Globus pallidus (tissue), 1 donor: ENCODE measurements around the gene TTC23.

Experiments used
- DNase-seq: peaks from one replicate; pipeline ENCODE4 v3.0.0-alpha.2; 2015; ENCODE audit warnings: low spot score

Gene TTC23

DNA sequence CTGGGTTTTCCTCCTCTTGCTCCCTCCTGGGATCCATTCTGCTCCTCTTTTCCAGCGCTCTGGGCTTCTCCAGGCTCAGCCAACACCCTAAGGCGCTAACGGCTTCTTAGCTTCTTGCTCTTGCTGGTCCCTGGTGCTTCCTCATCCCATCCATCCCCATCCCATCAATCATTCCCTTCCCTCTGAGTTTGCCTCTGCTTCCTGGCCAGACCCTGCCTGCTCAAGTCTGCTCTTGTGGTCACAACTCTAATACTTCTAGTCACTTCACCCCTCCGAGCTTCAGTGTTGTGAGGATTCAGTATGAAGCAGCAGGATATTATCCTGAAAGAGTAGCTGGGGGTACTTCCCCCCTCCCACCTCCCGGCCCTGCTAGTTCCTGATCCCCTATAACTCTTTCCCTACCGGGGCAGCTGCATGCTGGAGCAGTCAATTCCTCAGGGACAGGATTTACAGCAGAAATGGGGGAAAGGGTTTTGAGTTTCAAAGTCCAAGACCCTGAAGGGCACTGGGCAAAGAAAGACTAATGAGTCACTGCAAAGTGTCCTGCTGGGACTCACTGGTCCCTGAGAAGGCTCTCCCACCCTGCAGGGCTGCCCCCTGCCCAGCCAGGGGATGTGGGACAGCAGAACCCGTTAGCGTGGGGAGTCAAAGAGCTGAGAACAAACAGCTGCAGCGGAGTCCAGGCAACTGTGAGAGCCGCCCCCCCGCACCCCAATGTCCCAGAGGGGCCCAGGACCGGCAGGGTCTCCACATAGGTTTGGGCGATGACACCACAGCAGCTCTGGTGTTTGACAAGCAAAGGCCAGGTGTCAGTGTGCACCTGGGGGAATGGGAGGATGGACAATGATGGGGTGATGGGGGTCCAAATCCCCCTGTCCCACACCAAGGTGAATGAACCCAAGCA lies 146.8 kb downstream of the TTC23 start:
- DNase-seq: no peak

- no peak for DNase-seq
Measured at GRCh38 chr15:99101501-99101900, 147.9 kb downstream of the TTC23 start.

DNA sequence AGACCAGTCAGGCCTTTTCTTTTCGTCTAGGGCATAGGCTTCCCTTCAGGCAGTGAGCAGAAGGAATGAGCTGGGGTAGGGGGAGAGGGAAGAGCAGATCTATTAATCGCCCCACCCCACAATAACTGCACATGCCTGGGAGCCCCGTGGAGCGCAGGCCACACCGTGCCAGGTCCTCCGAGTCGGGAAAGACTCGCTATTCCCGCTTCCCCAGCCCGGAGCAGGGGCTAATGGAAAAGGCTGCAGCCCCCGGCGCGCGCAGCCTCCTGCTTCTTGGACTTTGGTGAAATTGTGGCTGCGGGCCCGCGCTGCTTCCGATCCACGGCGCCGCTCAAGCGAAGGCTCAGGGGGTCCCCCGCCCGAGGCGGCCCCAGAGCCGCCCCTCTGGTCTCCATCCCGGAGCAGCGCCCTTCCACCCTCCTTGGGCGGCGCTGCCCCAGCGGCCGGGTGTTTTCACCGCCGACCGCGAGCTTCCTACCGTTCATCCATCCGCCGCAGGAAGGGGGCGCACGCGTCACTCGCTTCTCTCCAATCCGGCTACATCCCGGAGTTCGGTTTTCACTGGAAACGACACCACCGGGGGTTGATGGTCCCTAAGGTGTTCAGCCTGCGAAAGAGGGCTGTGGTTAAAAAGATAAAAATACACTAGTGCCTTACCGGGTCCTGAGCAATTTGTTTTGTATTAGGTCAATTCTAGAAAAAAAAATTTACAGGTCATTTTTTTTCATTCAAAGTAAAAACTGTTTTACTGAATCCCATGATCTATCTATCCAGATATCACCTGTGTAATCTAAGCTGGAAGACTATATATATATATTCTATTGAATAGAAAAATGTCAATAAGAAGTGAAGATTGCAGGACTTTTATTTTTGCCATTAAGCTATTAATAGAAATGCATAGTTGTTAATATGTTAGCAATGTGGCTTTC lies 148.9 kb downstream of the TTC23 start:
- DNase-seq: peak; percentile 74

DNA sequence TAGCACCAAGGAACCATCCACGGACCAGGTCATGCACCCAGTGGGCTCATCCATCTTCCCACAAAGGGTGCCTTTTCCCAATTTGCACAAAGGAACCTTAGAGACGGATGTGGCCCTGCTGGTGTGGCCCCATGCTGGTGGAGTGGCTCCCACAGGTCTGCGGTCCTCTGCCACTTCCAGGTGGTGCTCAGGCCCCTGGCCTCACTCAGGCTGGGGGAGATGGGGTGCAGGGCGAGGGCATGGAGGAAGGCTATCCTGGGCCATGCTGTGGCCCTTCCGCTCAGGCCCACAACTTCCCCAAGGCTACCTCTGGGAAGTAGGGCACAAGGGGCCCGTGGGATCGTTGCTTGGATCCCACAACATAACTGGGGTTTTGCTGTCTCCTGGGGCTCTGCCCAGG lies 149.7 kb downstream of the TTC23 start:
- no peak for DNase-seq

DNA sequence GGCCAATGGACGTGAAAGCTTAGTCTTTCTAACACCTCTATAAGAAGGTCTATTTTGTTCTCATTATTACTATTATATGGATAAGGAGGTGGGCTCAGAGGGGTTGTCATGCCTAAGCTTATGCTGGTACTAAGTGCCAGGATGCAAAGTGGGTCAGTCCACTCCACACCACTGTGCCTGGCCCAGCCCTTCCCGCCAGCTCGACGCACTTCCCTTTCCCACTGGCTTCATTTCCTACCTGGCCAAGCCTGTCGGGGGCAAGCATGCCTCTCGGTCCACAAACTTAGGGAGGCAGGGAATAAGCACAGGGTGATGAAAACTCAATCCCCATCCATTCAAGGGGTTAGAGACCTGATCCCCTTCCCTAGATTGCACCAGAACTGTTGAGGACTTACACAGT lies 150.4 kb downstream of the TTC23 start:
- DNase-seq: no peak

DNA sequence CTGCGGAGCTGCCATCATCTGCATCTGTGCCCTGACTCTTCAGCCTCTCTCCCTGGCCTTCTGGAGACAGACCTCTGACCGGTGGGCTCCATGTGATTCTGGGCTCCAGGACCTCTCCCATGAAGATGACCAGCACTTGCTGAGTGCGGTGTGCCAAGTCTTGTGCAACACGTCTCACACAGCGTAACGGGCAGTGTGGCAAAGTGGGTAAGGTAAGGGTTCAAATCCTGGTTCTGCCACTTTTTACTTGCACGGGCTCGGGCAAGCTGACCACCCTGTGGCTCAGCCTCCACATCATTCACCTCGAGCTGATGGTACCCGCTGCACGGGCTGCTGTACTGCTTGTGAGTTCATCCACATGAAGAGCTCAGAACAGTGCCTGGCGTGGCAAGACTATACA lies 151.0 kb downstream of the TTC23 start:
- DNase-seq: no peak

DNA sequence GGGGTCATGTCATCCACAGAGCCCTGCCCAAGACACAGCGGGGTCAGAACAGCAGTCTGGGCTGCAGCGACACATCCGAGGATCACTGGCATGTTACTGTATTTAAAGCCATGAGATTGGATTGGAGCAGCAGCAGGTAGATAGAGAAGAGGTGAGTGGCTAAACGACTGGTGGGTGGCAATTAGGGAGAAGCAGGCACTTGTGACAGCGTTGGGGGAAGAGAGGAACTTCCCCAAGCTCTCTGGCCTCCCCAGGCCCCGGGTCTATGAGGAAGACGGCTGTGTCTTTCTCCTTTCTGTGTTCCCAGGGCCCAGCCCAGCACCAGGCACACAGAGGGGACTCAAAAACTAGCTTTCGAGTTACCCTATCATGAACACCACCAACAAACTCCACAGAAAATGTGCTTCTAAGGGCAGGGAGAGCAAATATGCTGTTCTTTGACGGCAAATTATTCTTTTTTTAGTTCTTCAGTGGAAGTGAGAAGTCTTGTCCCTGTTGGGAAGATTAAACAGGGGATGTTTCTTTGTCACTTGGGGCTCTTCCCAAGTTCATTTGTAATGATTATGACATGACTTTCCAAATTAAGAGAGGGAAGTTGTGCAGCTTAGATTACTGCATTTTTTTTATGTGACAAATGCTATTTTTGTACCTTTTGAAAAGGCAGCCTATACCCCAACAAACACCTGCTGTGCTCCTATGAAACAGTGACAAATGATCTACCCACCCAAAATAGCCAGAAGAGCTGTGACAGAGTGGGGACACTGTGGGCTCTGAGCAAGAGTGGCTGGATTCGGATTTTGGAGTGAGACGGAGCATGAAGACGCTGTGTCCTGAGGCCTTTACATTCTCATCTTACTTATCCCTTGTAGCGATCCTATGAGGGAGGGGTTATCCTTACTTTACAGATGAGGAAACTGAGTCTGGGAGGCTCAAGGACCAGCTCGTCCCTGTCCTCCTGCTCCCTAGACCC lies 151.7 kb downstream of the TTC23 start:
- DNase-seq: no peak

- DNase-seq: no peak
Measured at GRCh38 chr15:99096894-99097426, 152.4 kb downstream of the TTC23 start.

- no peak for DNase-seq
Measured at GRCh38 chr15:99096173-99096893, 153.0 kb downstream of the TTC23 start.

DNA sequence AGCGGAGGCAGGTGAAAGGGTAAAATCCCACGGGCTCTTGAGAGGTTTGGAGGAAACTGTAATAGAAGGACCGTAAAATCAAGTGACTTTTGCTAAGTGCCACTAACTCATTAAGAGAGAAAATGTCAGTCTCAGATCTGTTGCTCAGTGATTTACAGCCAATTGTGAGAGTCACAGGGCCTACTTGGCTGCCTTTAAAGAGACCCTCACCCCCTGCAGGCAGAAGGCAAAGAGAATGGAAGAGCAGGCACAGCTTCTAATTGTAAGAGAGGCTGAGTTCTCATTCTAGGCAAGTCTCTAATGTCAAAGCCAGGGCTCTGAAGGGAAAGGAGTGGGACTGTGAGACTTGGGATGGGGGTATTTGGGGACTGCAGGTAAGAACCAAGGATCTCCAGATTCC lies 153.8 kb downstream of the TTC23 start:
- DNase-seq: no peak

GRCh38 chr15:99092554-99093172 lies 156.7 kb downstream of the TTC23 start:
- DNase-seq: no peak

GRCh38 chr15:99090938-99091337 lies 158.4 kb downstream of the TTC23 start:
- DNase-seq: no peak

DNA sequence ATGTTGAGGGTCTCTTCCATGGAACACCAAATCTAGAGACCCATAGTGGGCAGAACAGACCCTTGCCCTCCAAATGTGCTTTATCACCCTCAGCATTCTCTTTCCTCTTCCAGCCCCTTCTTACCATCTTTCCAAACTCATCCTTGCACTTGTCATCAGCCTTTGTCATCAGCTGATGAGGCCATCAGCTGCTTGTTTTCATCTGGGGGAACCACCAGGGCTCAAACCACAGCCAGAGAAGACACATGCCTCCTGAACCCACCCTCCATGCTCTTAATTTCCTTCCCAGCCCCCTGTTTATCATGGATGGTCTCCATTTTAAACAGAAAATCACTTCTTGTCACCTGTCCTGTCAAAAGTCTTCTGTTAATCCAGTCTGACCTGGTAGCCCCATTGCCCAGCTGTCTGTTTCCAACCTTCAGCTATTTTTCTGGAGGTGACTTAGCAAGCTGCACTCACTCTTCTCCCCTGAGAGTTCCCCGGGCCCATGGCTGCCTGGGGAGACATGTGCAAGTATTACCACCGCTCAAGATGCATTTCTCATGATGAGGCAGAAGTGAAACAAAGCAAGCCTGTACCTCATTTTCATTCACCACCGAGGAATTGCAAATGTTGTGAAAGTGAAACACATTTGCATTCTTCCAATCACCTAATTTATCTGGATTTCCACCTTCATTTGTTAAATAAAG lies 159.2 kb downstream of the TTC23 start:
- DNase-seq: no peak

- no peak for DNase-seq
Measured at GRCh38 chr15:99087405-99087943, 161.9 kb downstream of the TTC23 start.

- DNase-seq: no peak
Measured at GRCh38 chr15:99086327-99086667, 163.1 kb downstream of the TTC23 start.
